GM06990 (cell line): ENCODE data around the gene OBP2B.
"Not testable (repeated sequence)": the region's sequence is repeated elsewhere in the genome, so short reads cannot be mapped to it uniquely, and the experiment has no call there.

ENCODE experiments used
- DNase-seq: peaks from one replicate; pipeline ENCODE4 v3.0.0-alpha.2; 2011; ENCODE audit not compliant: insufficient read length; ENCODE audit errors: extremely low read depth
- H3K27me3 ChIP-seq: replicated peaks from 2 replicates; pipeline ENCODE4 v1.6.0; 2011; ENCODE audit warnings: low read length; ENCODE audit not compliant: control insufficient read depth, insufficient read depth
- H3K36me3 ChIP-seq: 2 replicates; pipeline ENCODE4 v1.5.1; 2011; ENCODE audit warnings: low read length; ENCODE audit not compliant: control insufficient read depth, insufficient read depth
- H3K4me3 ChIP-seq: replicated peaks from 2 replicates; pipeline ENCODE4 v1.5.1; 2011; ENCODE audit warnings: low read depth, mild to moderate bottlenecking, control low read depth, low read length
- TF ChIP-seq, protein P1 (sequence below): IDR thresholded peaks from 2 replicates; pipeline ENCODE4 v1.5.1; 2011; ENCODE audit warnings: low read length, control low read depth, mild to moderate bottlenecking, inconsistent platforms; ENCODE audit not compliant: insufficient read depth, poor library complexity, severe bottlenecking

The OBP2B gene

DNA sequence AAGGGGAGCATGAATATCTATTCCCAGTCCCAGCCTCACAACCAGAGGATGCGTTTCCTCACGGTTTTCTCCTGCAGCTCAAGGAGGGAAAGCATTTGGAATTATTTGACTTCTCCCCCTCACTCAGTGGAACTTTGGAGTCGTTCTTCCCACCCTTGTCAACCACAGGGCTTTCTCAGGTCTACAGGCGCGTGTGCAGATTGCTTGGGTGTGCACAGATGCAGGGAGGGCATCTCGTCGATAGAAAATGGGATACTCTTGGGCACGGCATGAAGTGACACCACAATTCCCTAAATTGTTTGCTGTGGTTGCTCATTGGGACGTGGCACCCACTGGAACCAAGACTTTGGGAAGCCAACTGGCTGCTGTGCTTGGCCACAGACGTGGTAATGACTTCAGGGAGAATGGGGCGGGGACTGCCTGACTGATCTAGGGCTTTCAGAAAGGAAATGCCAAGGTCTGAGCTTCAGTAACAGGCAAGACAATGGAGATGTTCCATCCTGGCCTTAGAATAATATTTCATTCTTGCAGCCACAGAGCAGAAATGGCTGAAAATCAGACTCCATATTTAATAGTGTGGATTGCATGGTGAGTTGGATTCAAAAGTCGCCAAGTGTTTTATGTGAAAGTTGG is 12.2 kb upstream of the OBP2B start:
- Histone ChIP-seq H3K36me3 (no peaks in the 10 kb centered on the region), H3K27me3 (no peaks in the 10 kb centered on the region; the same call in 1 of the 2 replicates), H3K4me3 (no peak overlapping the region)
- TF ChIP-seq, protein P1, sequence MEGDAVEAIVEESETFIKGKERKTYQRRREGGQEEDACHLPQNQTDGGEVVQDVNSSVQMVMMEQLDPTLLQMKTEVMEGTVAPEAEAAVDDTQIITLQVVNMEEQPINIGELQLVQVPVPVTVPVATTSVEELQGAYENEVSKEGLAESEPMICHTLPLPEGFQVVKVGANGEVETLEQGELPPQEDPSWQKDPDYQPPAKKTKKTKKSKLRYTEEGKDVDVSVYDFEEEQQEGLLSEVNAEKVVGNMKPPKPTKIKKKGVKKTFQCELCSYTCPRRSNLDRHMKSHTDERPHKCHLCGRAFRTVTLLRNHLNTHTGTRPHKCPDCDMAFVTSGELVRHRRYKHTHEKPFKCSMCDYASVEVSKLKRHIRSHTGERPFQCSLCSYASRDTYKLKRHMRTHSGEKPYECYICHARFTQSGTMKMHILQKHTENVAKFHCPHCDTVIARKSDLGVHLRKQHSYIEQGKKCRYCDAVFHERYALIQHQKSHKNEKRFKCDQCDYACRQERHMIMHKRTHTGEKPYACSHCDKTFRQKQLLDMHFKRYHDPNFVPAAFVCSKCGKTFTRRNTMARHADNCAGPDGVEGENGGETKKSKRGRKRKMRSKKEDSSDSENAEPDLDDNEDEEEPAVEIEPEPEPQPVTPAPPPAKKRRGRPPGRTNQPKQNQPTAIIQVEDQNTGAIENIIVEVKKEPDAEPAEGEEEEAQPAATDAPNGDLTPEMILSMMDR: no peak
- DNase-seq: no peak

DNA sequence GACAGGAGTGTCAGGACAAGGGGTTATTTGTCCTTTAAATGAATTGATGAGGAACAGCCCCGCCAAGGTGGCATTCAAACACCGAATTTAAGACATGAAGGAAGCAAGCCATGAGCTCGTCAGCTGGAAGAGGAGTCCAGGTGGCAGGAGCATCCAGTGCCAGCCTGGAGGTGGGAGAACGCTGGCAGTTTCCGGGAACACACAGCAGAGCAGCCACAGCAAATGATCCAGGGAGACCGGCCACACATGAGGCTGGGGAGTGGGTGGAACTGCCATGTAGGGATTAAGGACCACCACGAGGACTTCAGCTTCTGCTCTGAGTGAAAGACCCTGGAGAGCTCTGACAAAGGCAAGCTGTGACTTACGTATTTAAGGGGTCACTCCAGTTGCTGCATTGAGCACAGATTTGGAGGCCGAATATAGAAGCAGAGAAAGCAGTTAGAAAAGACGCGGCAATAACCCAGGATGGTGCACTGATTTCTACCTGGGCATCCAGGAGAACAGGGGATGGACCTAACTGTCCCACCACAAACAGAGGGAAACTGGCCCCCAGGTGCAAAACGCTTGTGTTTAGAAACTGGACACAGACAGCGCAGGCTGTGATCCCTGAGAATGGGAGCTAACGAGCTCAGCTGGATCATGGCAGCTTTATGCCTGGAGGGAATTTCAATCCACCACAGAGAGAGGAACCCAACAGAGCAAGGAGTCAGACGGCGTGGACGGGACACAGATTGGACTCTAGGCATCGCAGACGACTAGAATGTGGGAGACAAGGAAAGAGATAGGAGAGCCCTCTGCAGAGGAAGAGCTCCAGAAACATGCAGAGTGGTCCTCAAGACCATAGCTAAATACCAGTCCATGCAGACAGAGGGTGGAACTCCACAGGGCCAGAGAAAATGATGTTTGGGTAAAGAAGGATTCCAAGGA is 9.3 kb upstream of the OBP2B start:
- not testable (repeated sequence) for DNase-seq, H3K4me3 ChIP-seq, H3K27me3 ChIP-seq, H3K36me3 ChIP-seq

DNA sequence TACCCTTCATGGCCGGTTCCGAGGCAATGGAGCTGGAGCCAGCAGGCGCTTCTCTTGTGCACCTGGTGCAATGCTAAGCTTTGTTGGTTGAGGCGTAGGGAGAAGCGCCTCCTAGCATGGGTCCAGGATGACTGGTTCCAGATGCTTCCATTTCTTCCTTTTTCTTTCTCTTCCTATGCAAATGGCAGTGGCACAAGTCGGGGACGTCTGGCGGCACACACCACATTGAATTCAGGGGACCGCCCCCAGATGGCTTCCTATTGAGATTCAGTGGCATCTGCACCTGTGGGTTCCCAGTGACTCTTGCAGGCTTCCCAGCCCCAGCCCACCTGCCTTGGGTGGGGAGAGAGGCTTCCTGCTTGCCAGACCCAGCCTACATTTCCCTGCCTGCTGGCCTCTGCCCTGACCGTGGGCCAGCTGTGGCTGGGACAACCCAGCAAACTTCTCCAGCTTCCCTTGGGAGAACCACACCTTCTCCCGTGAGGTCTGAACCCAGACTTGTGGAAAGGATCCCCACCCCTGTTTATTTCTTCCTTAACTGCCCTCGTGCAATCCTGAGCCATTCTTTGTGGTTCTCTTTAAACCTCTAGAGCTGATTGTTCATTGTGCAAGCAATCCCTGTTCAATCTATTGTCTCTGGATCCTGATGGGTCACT is 8.4 kb upstream of the OBP2B start:
- not testable (repeated sequence) for DNase-seq, H3K4me3 ChIP-seq, H3K27me3 ChIP-seq

DNA sequence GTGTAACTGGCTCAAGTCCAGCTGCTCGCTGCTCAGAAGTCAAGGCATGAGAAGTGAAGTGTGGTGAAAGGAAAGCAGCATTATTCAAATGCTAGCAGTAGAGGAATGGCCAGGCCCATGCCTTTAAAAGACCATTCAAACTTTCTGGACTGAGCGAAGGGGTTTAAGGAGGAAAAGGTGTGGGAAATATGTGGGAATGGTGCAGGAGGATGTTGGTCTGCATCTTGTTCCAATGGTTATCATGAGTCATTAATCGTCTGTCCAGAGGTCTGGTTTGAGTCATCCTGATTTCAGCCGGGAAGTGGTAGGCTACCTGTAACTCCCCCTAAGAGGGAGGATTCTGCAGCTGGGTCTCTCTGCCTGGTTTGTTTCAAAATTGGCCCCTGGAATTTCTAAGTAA is 5.2 kb upstream of the OBP2B start:
- not testable (repeated sequence) for H3K27me3 ChIP-seq, H3K36me3 ChIP-seq, H3K4me3 ChIP-seq, DNase-seq

More for the DNA sequence above, 8.4 kb upstream of the OBP2B start:
- not testable (repeated sequence) for H3K36me3 ChIP-seq

DNA sequence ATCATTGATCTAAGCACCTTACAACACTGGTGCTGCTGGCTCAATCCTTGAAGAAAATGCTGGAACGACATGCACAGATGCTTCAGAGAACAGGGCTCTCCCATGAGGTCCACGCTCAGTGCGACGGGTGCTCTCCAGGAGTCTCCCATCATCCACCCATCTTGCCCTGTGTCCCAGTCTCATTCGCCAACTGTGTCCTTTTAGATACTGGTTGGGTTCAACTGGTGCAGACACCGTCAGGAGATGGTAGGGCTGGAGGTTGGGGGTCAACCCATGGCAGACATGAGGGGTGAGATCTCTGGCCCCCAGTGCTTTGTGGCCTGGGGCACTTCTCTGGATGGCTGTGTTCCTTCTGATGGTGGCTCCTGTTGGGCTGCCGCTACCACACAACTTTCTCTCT is 1.6 kb upstream of the OBP2B start:
- Histone ChIP-seq H3K4me3 (no peak overlapping the region), H3K27me3 (no peaks in the 10 kb centered on the region; the same call in 1 of the 2 replicates), H3K36me3 (no peaks in the 10 kb centered on the region)
- DNase-seq: no peak
- TF ChIP-seq, protein P1: no peak

DNA sequence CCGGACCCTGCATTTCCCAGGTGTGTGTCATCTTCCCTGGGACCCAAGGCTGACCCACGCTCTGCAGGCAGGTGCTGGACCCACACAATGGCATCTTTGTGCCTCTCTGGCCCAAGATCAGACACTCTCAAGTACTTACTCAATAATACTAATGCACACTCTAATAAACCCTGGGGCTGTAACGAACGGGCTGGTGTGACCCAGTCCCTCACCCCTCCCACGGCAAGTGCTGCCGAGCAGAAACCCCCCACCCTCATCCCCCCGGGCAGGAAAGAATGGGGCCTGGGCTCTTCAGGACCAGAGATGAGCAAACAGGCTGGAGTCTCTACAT is 1.1 kb upstream of the OBP2B start:
- DNase-seq: no peak
- Histone ChIP-seq H3K27me3 (no peaks in the 10 kb centered on the region; the same call in 1 of the 2 replicates), H3K36me3 (no peaks in the 10 kb centered on the region), H3K4me3 (no peak overlapping the region)
- TF ChIP-seq, protein P1: no peak

DNA sequence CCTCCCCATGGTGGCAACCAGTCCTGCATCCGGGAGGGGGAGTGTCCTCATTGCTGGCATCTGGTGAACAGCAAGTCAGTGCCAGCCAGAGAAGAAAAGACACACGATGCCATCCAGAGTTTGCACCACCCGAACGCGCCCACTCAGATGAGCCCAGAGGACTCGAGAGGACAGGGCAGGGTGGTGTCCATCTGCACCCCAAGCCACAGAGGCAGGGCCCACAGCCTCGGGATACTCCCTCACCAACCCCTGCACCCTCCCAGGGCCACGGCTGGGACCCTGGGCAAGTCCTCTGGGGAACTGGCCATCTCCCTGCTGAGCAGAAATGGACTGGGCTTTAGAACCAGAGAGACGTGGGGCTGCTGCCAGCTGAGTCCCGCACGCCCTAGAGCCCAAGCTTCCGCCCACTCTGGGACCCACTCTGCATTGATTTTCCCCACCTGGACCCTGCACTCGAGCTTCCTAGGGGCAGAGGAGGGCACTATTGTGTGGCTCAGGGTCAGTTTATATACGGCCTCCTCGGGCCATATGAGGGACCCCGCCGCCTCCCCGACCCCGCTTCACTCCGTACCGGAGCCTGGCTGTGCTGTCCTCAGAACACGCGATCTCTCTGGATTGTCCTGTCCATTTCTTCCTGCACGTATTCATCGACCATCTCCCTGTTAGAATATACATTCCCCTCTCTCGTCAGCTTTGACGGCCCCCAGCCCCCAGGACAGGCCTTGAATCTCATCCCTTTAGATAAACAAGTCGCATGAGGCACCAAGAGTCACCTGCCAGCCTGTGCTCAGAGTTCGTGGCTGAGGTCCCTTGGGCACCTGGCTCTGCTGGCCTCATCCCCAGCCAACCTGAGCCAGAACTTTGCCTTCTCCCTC is 514 bp upstream of the OBP2B start:
- H3K4me3 ChIP-seq, DNase-seq, H3K27me3 ChIP-seq, H3K36me3 ChIP-seq: not testable (repeated sequence)

DNA sequence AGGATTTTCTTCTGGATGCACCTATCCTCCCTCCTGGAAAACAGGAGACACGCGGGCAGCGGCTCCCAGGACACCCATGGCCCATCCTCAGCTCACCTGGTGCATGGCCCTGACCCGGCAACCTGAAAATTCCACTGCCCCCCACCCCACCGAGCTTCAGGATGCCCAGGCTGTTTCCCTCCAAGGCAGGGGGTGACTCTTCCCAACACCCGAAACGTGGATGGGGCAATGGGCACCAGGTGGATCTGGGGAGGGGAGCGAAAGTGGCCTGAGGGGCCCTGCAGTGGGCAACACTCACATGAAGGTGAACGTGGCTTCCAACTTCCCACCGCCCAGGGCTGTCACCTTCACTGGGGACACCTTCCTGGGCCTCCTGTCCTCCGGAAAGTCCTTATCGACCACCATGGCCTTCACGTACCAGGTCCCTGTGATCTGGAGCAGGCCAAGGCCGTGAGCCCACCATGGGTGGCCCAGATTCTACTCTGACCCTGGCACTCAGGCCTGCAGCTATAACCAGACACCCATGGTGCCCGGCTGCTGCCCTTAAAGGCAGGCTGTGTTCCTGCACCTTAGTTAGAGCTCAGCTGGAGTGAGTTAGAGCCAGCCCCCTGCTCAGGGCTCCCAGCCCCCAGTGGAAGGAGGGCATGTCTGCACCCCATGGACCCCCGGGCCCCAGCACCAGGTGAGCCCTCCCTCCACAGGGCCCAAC is 725 bp downstream of the OBP2B start:
- not testable (repeated sequence) for H3K36me3 ChIP-seq, H3K4me3 ChIP-seq, DNase-seq, H3K27me3 ChIP-seq
